Left ventricle myocardium inferior (tissue), 1 donor: ENCODE measurements around the gene RASA3. TPM values are rescaled to one million over a fixed set of nuclear protein-coding genes. Genes with fewer than 3 reads are reported as not detected.

Experiments used
- DNase-seq: peaks from one replicate; pipeline ENCODE4 v3.0.0-alpha.2; 2020
- H3K27ac ChIP-seq: fragments of 200-600 bp; replicated peaks from 2 replicates; pipeline ENCODE4 v1.8.0; 2021
- H3K27me3 ChIP-seq: fragments of 200-600 bp; 2 replicates; pipeline ENCODE4 v1.8.0; 2021; ENCODE audit warnings: low read depth
- H3K36me3 ChIP-seq: fragments of 200-600 bp; 2 replicates; pipeline ENCODE4 v1.8.0; 2021
- H3K4me1 ChIP-seq: fragments of 200-600 bp; 2 replicates; pipeline ENCODE4 v1.8.0; 2021
- H3K4me3 ChIP-seq: fragments of 200-600 bp; 2 replicates; pipeline ENCODE4 v1.8.0; 2021; ENCODE audit warnings: mild to moderate bottlenecking, moderate library complexity
- H3K9me3 ChIP-seq: fragments of 200-600 bp; replicated peaks from 2 replicates; pipeline ENCODE4 v1.8.0; 2021
- intact Hi-C: fragments of 100-400 bp; cut with micrococcal nuclease; formaldehyde crosslinking; loops from one replicate; pipeline ENCODE4 v1.11.0; 2022
- total RNA-seq: library from RNA; stranded (reverse); fragmentation: NEBNext Ultra II Directional; extraction: Animal tissue kit (Norgen Biotek cat#: 25700); gene quantifications from one replicate; pipeline ENCODE4 v1.2.1, GENCODE V29; 2021
- TF ChIP-seq, protein P1 (sequence below): fragments of 200-600 bp; IDR thresholded peaks from 2 replicates; pipeline ENCODE4 v1.8.0; 2021; ENCODE audit warnings: antibody characterized with exemption, mild to moderate bottlenecking, borderline replicate concordance
- donor health status: DM: no; HTN: yes; CAD: no; lungs with severe emphysema.

RASA3 gene
- total RNA-seq, 1 donor from 2014 or later: 9.5 TPM

GRCh38 chr13:113977976-113978375, 154.4 kb downstream of the RASA3 start:
- DNase-seq: no peak
- H3K4me1 ChIP-seq: peaks cover 15% of the 10 kb centered on the region
- TF ChIP-seq, protein P1, sequence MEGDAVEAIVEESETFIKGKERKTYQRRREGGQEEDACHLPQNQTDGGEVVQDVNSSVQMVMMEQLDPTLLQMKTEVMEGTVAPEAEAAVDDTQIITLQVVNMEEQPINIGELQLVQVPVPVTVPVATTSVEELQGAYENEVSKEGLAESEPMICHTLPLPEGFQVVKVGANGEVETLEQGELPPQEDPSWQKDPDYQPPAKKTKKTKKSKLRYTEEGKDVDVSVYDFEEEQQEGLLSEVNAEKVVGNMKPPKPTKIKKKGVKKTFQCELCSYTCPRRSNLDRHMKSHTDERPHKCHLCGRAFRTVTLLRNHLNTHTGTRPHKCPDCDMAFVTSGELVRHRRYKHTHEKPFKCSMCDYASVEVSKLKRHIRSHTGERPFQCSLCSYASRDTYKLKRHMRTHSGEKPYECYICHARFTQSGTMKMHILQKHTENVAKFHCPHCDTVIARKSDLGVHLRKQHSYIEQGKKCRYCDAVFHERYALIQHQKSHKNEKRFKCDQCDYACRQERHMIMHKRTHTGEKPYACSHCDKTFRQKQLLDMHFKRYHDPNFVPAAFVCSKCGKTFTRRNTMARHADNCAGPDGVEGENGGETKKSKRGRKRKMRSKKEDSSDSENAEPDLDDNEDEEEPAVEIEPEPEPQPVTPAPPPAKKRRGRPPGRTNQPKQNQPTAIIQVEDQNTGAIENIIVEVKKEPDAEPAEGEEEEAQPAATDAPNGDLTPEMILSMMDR: no peak
- intact Hi-C loops: no loop called here
- no peaks in the 10 kb centered on the region for H3K9me3 ChIP-seq
- H3K27ac ChIP-seq: no peak overlapping the region
- H3K36me3 ChIP-seq: peaks cover 53% of the 10 kb centered on the region
- no peak overlapping the region for H3K4me3 ChIP-seq
- no peaks in the 10 kb centered on the region for H3K27me3 ChIP-seq

- H3K4me1 ChIP-seq: peaks cover 11% of the 10 kb centered on the region
- intact Hi-C loops: no loop called here
- TF ChIP-seq, protein P1: no peak
- no peak overlapping the region for H3K4me3 ChIP-seq
- no peaks in the 10 kb centered on the region for H3K27me3 ChIP-seq
- no peaks in the 10 kb centered on the region for H3K9me3 ChIP-seq
- no peak for DNase-seq
- peaks cover 49% of the 10 kb centered on the region for H3K36me3 ChIP-seq
- H3K27ac ChIP-seq: no peak overlapping the region
These were observed 155.4 kb downstream of the RASA3 start for GRCh38 chr13:113976711-113977684.

- no peak overlapping the region for H3K27ac ChIP-seq
- no peak for DNase-seq
- H3K9me3 ChIP-seq: no peaks in the 10 kb centered on the region
- intact Hi-C loops: no loop called here
- H3K27me3 ChIP-seq: no peaks in the 10 kb centered on the region
- TF ChIP-seq, protein P1: no peak
- H3K4me3 ChIP-seq: no peak overlapping the region
- H3K36me3 ChIP-seq: peaks cover 36% of the 10 kb centered on the region
- H3K4me1 ChIP-seq: peaks cover 13% of the 10 kb centered on the region
These were observed 157.0 kb downstream of the RASA3 start for GRCh38 chr13:113975416-113975815.

GRCh38 chr13:113974304-113975281, 157.8 kb downstream of the RASA3 start:
- Histone ChIP-seq H3K9me3 (no peaks in the 10 kb centered on the region), H3K36me3 (peaks cover 31% of the 10 kb centered on the region), H3K4me1 (peaks cover 18% of the 10 kb centered on the region), H3K27ac (no peak overlapping the region), H3K4me3 (no peak overlapping the region), H3K27me3 (no peaks in the 10 kb centered on the region)
- TF ChIP-seq, protein P1: no peak
- intact Hi-C loops: no loop called here
- peak; percentile 10 for DNase-seq
